HEK293T (cell line): ENCODE measurements around the gene DONSON.
"Not testable (repeated sequence)": the region's sequence is repeated elsewhere in the genome, so short reads cannot be mapped to it uniquely, and the experiment has no call there.

Source experiments
- CTCF ChIA-PET: fragments of 350-600 bp; formaldehyde crosslinking; extraction: SDS; loops from one replicate; lab custom pipeline; 2021; ENCODE audit warnings: antibody characterized with exemption, inconsistent platforms; lab: Yijun Ruan, JAX
- POLR2A ChIA-PET: fragments of 350-600 bp; formaldehyde crosslinking; extraction: SDS; loops from one replicate; lab custom pipeline; 2020; ENCODE audit warnings: antibody characterized with exemption, inconsistent platforms; lab: Yijun Ruan, JAX
- DNase-seq: peaks from one replicate; pipeline ENCODE4 v3.0.0; 2012; ENCODE audit warnings: mixed read lengths; ENCODE audit errors: extremely low spot score
- ARNT ChIP-seq: fragments of 450-650 bp; IDR thresholded peaks from 2 replicates; pipeline ENCODE4 v1.6.1; 2017; ENCODE audit warnings: mild to moderate bottlenecking
- BHLHE40 ChIP-seq: fragments of 450-650 bp; IDR thresholded peaks from 2 replicates; pipeline ENCODE4 v1.6.1; 2016; ENCODE audit warnings: mild to moderate bottlenecking, moderate library complexity, borderline replicate concordance
- CTBP1 ChIP-seq: fragments of 450-650 bp; IDR thresholded peaks from 2 replicates; pipeline ENCODE4 v1.6.1; 2016; ENCODE audit warnings: borderline replicate concordance
- ELF4 ChIP-seq: fragments of 450-650 bp; IDR thresholded peaks from 2 replicates; pipeline ENCODE4 v1.6.1; 2017; ENCODE audit warnings: antibody characterized with exemption
- FOXA1 ChIP-seq: fragments of 450-650 bp; IDR thresholded peaks from 2 replicates; pipeline ENCODE4 v1.6.1; 2016; ENCODE audit warnings: mild to moderate bottlenecking
- FOXK2 ChIP-seq: fragments of 450-650 bp; IDR thresholded peaks from 2 replicates; pipeline ENCODE4 v1.6.1; 2016; ENCODE audit warnings: mild to moderate bottlenecking
- FOXM1 ChIP-seq: fragments of 450-650 bp; IDR thresholded peaks from 2 replicates; pipeline ENCODE4 v1.6.1; 2017; ENCODE audit warnings: mild to moderate bottlenecking, borderline replicate concordance
- HDGF ChIP-seq: fragments of 450-650 bp; IDR thresholded peaks from 2 replicates; pipeline ENCODE4 v1.6.1; 2017; ENCODE audit warnings: antibody characterized with exemption, borderline replicate concordance
- L3MBTL2 ChIP-seq: fragments of 450-650 bp; conservative IDR thresholded peaks from 2 replicates; pipeline ENCODE4 v1.6.1; 2016; ENCODE audit warnings: mild to moderate bottlenecking
- LEF1 ChIP-seq: fragments of 450-650 bp; IDR thresholded peaks from 2 replicates; pipeline ENCODE4 v1.6.1; 2017; ENCODE audit warnings: mild to moderate bottlenecking, borderline replicate concordance
- NFRKB ChIP-seq: fragments of 450-650 bp; IDR thresholded peaks from 2 replicates; pipeline ENCODE4 v1.6.1; 2016; ENCODE audit warnings: mild to moderate bottlenecking, moderate library complexity
- SP1 ChIP-seq: fragments of 450-650 bp; IDR thresholded peaks from 2 replicates; pipeline ENCODE4 v1.6.1; 2017
- SUZ12 ChIP-seq: fragments of 450-650 bp; IDR thresholded peaks from 2 replicates; pipeline ENCODE4 v1.6.1; 2016; ENCODE audit warnings: mild to moderate bottlenecking
- TARDBP ChIP-seq: fragments of 450-650 bp; IDR thresholded peaks from 2 replicates; pipeline ENCODE4 v1.6.1; 2016
- ZNF384 ChIP-seq: fragments of 450-650 bp; IDR thresholded peaks from 2 replicates; pipeline ENCODE4 v1.6.1; 2016
- TF ChIP-seq, protein P1 (sequence below): fragments of 450-650 bp; IDR thresholded peaks from 2 replicates; pipeline ENCODE4 v1.6.1; 2016

Gene DONSON, protein sequence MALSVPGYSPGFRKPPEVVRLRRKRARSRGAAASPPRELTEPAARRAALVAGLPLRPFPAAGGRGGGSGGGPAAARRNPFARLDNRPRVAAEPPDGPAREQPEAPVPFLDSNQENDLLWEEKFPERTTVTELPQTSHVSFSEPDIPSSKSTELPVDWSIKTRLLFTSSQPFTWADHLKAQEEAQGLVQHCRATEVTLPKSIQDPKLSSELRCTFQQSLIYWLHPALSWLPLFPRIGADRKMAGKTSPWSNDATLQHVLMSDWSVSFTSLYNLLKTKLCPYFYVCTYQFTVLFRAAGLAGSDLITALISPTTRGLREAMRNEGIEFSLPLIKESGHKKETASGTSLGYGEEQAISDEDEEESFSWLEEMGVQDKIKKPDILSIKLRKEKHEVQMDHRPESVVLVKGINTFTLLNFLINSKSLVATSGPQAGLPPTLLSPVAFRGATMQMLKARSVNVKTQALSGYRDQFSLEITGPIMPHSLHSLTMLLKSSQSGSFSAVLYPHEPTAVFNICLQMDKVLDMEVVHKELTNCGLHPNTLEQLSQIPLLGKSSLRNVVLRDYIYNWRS

GRCh38 chr21:33588485-33589335, at the start of gene DONSON:
Gene DONSON (minus strand): TSS chr21:33588684. CDS start chr21:33588641, 43 bp downstream.
- POLR2A ChIA-PET, result interaction anchor here (0.5 to 2.3 kb wide), 15 partner anchors 8 to 109 kb away, joined by 3 to 14 read pairs (median 4); partner anchors contain the start of genes DNAJC28, GART and TMEM50B
- DNase-seq, result peak; percentile 99
- CTCF ChIA-PET, result interaction anchor here (2.5 kb wide), 1 partner anchor 17 kb away, joined by 16 read pairs; no protein-coding TSS in a partner anchor
- TF ChIP-seq HDGF (no peak), ELF4 (no peak), SUZ12 (no peak), FOXM1 (no peak), L3MBTL2 (no peak), CTBP1 (no peak), FOXK2 (no peak), BHLHE40 (no peak), LEF1 (no peak), NFRKB (no peak), ZNF384 (no peak), SP1 (no peak)
- TF ChIP-seq, protein P1, sequence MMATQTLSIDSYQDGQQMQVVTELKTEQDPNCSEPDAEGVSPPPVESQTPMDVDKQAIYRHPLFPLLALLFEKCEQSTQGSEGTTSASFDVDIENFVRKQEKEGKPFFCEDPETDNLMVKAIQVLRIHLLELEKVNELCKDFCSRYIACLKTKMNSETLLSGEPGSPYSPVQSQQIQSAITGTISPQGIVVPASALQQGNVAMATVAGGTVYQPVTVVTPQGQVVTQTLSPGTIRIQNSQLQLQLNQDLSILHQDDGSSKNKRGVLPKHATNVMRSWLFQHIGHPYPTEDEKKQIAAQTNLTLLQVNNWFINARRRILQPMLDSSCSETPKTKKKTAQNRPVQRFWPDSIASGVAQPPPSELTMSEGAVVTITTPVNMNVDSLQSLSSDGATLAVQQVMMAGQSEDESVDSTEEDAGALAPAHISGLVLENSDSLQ, result no peak

GRCh38 chr21:33634254-33634653, 45.8 kb upstream of the DONSON start:
- TF ChIP-seq TARDBP (no peak), ELF4 (no peak), FOXK2 (no peak), FOXA1 (no peak), L3MBTL2 (no peak), ARNT (no peak), NFRKB (no peak), BHLHE40 (no peak), SP1 (no peak), LEF1 (no peak), HDGF (no peak), FOXM1 (no peak), SUZ12 (no peak), ZNF384 (no peak)
- TF ChIP-seq, protein P1, result no peak
- POLR2A ChIA-PET, result no interaction called here
- no peak for DNase-seq
- CTCF ChIA-PET, result no interaction called here

DNA sequence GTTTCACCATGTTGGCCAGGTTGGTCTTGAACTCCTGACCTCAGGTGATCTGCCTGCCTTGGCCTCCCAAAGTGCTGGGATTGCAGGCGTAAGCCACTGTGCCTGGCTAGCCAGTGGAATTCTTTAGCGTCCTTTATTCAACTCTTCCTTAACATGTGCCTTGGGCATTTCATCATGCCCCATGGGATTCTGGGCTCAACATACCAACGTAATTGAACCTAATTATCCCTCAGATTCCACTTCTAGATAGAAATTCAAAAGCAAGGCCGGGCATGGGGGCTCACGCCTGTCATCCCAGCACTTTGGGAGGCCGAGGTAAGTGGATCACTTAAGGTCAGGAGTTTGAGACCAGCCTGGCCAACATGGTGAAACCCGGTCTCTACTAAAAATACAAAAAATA, 37.7 kb upstream of the DONSON start:
- POLR2A ChIA-PET, CTCF ChIA-PET, DNase-seq: not testable (repeated sequence)

DNA sequence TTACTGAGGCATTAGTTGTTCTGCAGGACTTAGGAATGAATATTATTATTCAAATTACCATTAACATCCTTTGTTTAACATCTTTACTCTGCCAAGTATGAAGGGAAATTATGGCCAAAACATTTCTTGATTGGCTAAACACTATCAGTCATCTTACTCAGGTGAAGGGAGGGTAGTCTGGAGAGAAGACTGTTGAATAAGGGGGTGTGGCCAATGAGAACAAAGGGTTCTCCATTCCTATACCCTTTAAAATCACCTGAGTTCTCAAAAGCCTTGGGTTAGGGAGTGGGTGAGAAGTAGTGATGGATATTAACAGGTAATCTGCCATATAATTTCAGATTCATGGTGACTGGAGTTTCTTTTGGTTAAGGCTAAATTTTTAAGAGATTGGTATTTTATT, 33.8 kb upstream of the DONSON start:
- CTCF ChIA-PET, result interaction anchor here (1.1 kb wide), 1 partner anchor 16 kb away, joined by 4 read pairs; no protein-coding TSS in a partner anchor
- POLR2A ChIA-PET, result no interaction called here
- no peak for TF ChIP-seq NFRKB
- TF ChIP-seq ELF4, result no peak
- no peak for TF ChIP-seq ZNF384
- no peak for TF ChIP-seq FOXA1
- no peak for TF ChIP-seq SP1
- DNase-seq, result no peak

DNA sequence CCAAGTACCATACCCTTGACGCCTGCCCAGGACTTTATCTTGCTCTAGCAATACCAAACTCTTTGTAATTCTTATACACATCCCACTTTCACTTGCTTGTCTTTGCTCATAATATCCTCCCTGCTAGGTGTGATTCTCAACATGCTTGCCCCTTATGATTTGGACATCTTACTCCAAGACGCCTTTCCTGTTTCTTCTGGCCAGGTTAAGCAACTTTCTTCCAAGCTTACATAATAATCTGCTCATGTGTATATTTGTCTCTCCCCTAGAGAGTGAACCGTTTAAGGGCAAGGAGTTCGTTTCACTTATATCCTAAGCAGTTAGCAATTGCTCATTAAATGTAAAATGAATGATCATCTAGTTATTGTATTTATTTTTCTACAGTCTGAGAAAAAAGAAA, 31.2 kb upstream of the DONSON start:
- POLR2A ChIA-PET, result no interaction called here
- CTCF ChIA-PET, result interaction anchor here (1.7 kb wide), 1 partner anchor 14 kb away, joined by 5 read pairs; no protein-coding TSS in a partner anchor
- DNase-seq, result no peak
- TF ChIP-seq ELF4 (no peak), FOXA1 (no peak), NFRKB (no peak), ZNF384 (no peak), HDGF (no peak)

DNA sequence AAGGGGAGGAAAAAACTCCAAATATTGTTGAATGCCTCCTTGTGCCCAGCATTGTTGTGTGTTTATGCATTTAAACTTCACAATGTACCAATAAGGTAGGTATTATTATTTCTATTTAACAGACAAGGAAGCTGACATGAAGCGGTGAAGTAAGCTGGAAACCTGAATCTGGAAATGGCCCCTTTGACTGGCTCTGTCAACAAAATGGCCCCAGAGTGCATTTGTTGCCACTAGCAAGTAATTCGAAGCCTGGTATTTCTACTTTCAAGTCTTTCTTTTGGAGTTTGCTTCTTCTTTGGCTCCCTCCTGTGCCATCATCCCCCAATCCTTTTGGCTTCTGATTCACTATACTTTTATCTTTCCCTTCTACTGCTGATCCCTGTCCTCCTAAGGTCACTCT, 29.9 kb upstream of the DONSON start:
- TF ChIP-seq FOXK2 (no peak), FOXA1 (no peak), ARNT (no peak), FOXM1 (no peak), NFRKB (no peak), SP1 (no peak), ELF4 (no peak), HDGF (no peak), L3MBTL2 (no peak)
- POLR2A ChIA-PET, result no interaction called here
- no peak for DNase-seq
- CTCF ChIA-PET, result interaction anchor here (0.7 to 1.7 kb wide), 2 partner anchors 13 to 231 kb away, joined by 3 to 5 read pairs; no protein-coding TSS in a partner anchor

GRCh38 chr21:33617565-33617964, 29.1 kb upstream of the DONSON start:
- CTCF ChIA-PET, result interaction anchor here (0.7 kb wide), 1 partner anchor 232 kb away, joined by 3 read pairs; no protein-coding TSS in a partner anchor
- DNase-seq, POLR2A ChIA-PET: not testable (repeated sequence)
